Measurements from ENCODE around the gene PNPLA7.

PNPLA7 gene

DNA sequence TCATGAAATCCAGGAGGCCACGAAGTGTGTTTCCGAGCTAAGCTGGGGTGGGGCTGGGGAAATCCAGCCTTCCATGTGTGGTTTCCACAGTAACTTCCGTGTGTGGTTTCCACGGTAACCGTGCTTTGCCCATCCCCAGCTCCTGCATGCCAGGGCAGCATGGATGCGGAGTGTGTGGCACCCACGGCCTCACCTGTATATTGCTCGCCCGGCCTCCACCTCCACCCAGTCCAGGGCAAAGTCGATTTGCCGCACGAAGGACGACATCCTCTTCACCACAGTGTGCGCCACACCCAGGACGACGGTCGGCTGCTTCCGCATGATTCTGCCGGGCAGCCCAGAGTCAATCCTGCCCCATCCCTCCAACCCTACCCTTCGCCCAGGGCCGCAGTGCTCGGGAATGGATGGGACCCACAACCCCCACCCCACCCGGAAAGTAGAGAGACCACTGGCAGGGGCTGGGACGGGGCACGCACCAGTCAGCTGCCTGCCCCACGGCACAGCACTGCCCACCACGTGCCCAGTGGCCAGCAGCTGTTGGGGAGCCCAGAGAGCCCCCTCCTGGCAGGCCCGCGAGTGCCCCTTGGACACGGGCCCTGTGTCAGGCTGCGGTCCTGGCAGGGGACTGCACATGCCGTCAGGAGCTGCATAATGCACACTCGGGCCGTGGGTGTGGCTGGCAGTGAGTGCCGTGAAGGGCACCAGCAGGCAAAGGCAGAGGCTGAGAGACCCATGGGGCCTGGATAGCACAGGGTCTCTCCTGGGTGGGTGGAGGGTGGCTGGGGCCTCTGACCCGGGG, 52.1 kb downstream of the PNPLA7 start:
- ChIA-PET CTCF (interaction anchor here (0.5 kb wide), 1 partner anchor 152 kb away, joined by 6 read pairs; no protein-coding TSS in a partner anchor), POLR2A (no interaction called here)
- Histone ChIP-seq H3K27ac (ENCODE audit: extremely low read depth, low read depth, low read length) (no peak overlapping the region), H3K4me1 (ENCODE audit: control insufficient read depth, insufficient read depth, low read length) (no peaks in the 10 kb centered on the region), H3K36me3 (ENCODE audit: control insufficient read depth in 2 of 2, insufficient read depth in 1 of 2, low read length in 2 of 2) (no peaks in the 10 kb centered on the region), H3K4me3 (ENCODE audit: low read depth, low read length) (no peak overlapping the region), H3K9me3 (ENCODE audit: control insufficient read depth, insufficient read depth, low read depth, low read length) (no peaks in the 10 kb centered on the region)
- TF ChIP-seq ZFHX2 (tag by site-specific recombination; conservative IDR thresholded peaks at IDR 0.05), result no peak
- no peak for TF ChIP-seq ZNF132 (tag by site-specific recombination; IDR thresholded peaks at IDR 0.05; ENCODE audit: borderline replicate concordance)
- TF ChIP-seq ZNF473 (tag by site-specific recombination; IDR thresholded peaks at IDR 0.05), result no peak
- TF ChIP-seq, protein P1, sequence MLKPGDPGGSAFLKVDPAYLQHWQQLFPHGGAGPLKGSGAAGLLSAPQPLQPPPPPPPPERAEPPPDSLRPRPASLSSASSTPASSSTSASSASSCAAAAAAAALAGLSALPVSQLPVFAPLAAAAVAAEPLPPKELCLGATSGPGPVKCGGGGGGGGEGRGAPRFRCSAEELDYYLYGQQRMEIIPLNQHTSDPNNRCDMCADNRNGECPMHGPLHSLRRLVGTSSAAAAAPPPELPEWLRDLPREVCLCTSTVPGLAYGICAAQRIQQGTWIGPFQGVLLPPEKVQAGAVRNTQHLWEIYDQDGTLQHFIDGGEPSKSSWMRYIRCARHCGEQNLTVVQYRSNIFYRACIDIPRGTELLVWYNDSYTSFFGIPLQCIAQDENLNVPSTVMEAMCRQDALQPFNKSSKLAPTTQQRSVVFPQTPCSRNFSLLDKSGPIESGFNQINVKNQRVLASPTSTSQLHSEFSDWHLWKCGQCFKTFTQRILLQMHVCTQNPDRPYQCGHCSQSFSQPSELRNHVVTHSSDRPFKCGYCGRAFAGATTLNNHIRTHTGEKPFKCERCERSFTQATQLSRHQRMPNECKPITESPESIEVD (tag by site-specific recombination; IDR thresholded peaks at IDR 0.05), result no peak
- no peak for TF ChIP-seq ZNF555 (tag by site-specific recombination; conservative IDR thresholded peaks at IDR 0.05)
- no peak for TF ChIP-seq ZNF335 (tag by site-specific recombination; conservative IDR thresholded peaks at IDR 0.05)
- no peak for TF ChIP-seq ZNF624 (tag by site-specific recombination; IDR thresholded peaks at IDR 0.05)
- TF ChIP-seq, protein P2, sequence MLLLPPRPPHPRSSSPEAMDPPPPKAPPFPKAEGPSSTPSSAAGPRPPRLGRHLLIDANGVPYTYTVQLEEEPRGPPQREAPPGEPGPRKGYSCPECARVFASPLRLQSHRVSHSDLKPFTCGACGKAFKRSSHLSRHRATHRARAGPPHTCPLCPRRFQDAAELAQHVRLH (tag by site-specific recombination; IDR thresholded peaks at IDR 0.05), result no peak
- no peak for TF ChIP-seq ZSCAN30 (tag by site-specific recombination; IDR thresholded peaks at IDR 0.05)
- TF ChIP-seq ZNF558 (tag by site-specific recombination; IDR thresholded peaks at IDR 0.05), result no peak
- no peak for TF ChIP-seq YY1 (tag by site-specific recombination; IDR thresholded peaks at IDR 0.05)
- no peak for TF ChIP-seq MYNN (tag by site-specific recombination; IDR thresholded peaks at IDR 0.05; ENCODE audit: borderline replicate concordance)
- TF ChIP-seq ZNF341 (tag by site-specific recombination; IDR thresholded peaks at IDR 0.05; ENCODE audit: low read depth), result no peak
- no peak for TF ChIP-seq OSR2 (tag by site-specific recombination; IDR thresholded peaks at IDR 0.05)
- TF ChIP-seq ZNF777 (tag by site-specific recombination; IDR thresholded peaks at IDR 0.05; ENCODE audit: borderline replicate concordance), result no peak
- TF ChIP-seq ZFP3 (tag by site-specific recombination; IDR thresholded peaks at IDR 0.05; ENCODE audit: low read depth), result no peak
- TF ChIP-seq, protein P3, sequence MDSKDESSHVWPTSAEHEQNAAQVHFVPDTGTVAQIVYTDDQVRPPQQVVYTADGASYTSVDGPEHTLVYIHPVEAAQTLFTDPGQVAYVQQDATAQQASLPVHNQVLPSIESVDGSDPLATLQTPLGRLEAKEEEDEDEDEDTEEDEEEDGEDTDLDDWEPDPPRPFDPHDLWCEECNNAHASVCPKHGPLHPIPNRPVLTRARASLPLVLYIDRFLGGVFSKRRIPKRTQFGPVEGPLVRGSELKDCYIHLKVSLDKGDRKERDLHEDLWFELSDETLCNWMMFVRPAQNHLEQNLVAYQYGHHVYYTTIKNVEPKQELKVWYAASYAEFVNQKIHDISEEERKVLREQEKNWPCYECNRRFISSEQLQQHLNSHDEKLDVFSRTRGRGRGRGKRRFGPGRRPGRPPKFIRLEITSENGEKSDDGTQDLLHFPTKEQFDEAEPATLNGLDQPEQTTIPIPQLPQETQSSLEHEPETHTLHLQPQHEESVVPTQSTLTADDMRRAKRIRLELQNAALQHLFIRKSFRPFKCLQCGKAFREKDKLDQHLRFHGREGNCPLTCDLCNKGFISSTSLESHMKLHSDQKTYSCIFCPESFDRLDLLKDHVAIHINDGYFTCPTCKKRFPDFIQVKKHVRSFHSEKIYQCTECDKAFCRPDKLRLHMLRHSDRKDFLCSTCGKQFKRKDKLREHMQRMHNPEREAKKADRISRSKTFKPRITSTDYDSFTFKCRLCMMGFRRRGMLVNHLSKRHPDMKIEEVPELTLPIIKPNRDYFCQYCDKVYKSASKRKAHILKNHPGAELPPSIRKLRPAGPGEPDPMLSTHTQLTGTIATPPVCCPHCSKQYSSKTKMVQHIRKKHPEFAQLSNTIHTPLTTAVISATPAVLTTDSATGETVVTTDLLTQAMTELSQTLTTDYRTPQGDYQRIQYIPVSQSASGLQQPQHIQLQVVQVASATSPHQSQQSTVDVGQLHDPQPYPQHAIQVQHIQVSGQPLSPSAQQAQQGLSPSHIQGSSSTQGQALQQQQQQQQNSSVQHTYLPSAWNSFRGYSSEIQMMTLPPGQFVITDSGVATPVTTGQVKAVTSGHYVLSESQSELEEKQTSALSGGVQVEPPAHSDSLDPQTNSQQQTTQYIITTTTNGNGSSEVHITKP (tag by site-specific recombination; IDR thresholded peaks at IDR 0.05), result no peak
- no peak for TF ChIP-seq WT1 (tag by site-specific recombination; IDR thresholded peaks at IDR 0.05)
- TF ChIP-seq ZNF658 (tag by site-specific recombination; IDR thresholded peaks at IDR 0.05), result no peak

Data from HEK293 (cell line).